Progenitor cell of endocrine pancreas (in vitro differentiated cells): ENCODE data around the gene CA5A. TPM values are rescaled to one million over a fixed set of nuclear protein-coding genes. Genes with fewer than 3 reads are reported as not detected.
A peak's percentile ranks its signal among the peaks of the same experiment; 100 is the strongest.

Source experiments
- DNase-seq: peaks from one replicate; pipeline ENCODE4 v3.0.0; 2021; ENCODE audit warnings: low spot score; ENCODE audit not compliant: unreplicated experiment
- H3K27ac Mint-ChIP-seq: 2 replicates; pipeline ENCODE4 v1.8.0; 2021; ENCODE audit warnings: mild to moderate bottlenecking, moderate library complexity, mixed read lengths
- H3K27me3 Mint-ChIP-seq: 2 replicates; pipeline ENCODE4 v1.8.0; 2021; ENCODE audit warnings: mixed read lengths
- H3K36me3 Mint-ChIP-seq: 2 replicates; pipeline ENCODE4 v1.8.0; 2022; ENCODE audit warnings: mixed read lengths; ENCODE audit not compliant: insufficient read depth
- H3K4me1 Mint-ChIP-seq: 2 replicates; pipeline ENCODE4 v1.8.0; 2021; ENCODE audit warnings: low read depth, mixed read lengths
- H3K4me3 Mint-ChIP-seq: 2 replicates; pipeline ENCODE4 v1.8.0; 2021; ENCODE audit warnings: low read depth, mild to moderate bottlenecking, moderate library complexity, mixed read lengths
- H3K9me3 Mint-ChIP-seq: 2 replicates; pipeline ENCODE4 v1.8.0; 2021; ENCODE audit warnings: low read depth, mixed read lengths
- CTCF ChIP-seq: fragments of 200-600 bp; sonication (generic); IDR thresholded peaks from one replicate; pipeline ENCODE4 v1.5.0; 2021; ENCODE audit warnings: antibody characterized with exemption, mild to moderate bottlenecking; ENCODE audit not compliant: unreplicated experiment
- total RNA-seq: library from RNA; stranded (reverse); gene quantifications from 2 replicates; pipeline ENCODE4 v1.2.1, GENCODE V29; 2021

Gene CA5A
- total RNA-seq, 1 donor from 2014 or later, result 0.36 TPM

GRCh38 chr16:87924811-87925670 lies 11.3 kb downstream of the CA5A start:
- no peak for TF ChIP-seq CTCF
- Mint-ChIP-seq H3K36me3 (no peaks in the 10 kb centered on the region), H3K4me1 (peaks cover 2% of the 10 kb centered on the region), H3K9me3 (no peaks in the 10 kb centered on the region), H3K27ac (no peak overlapping the region), H3K4me3 (no peak overlapping the region), H3K27me3 (peaks cover 11% of the 10 kb centered on the region)
- DNase-seq, result no peak

GRCh38 chr16:87924041-87924810 lies 12.1 kb downstream of the CA5A start:
- peak overlapping the region; percentile 60 for H3K27ac Mint-ChIP-seq
- H3K27me3 Mint-ChIP-seq, result peaks cover 11% of the 10 kb centered on the region
- no peak for TF ChIP-seq CTCF

GRCh38 chr16:87922250-87922871 lies 14.0 kb downstream of the CA5A start:
- Mint-ChIP-seq H3K36me3 (no peaks in the 10 kb centered on the region), H3K27ac (no peak overlapping the region), H3K27me3 (peaks cover 19% of the 10 kb centered on the region), H3K9me3 (no peaks in the 10 kb centered on the region), H3K4me3 (no peak overlapping the region), H3K4me1 (peaks cover 2% of the 10 kb centered on the region)
- no peak for DNase-seq
- no peak for TF ChIP-seq CTCF

More at GRCh38 chr16:87924041-87924810, 12.1 kb downstream of the CA5A start:
- no peak for DNase-seq
- Mint-ChIP-seq H3K4me1 (peaks cover 2% of the 10 kb centered on the region), H3K36me3 (no peaks in the 10 kb centered on the region), H3K4me3 (no peak overlapping the region), H3K9me3 (no peaks in the 10 kb centered on the region)

GRCh38 chr16:87921236-87921773 lies 15.0 kb downstream of the CA5A start:
- H3K4me1 Mint-ChIP-seq, result peaks cover 2% of the 10 kb centered on the region
- H3K4me3 Mint-ChIP-seq, result no peak overlapping the region
- TF ChIP-seq CTCF, result no peak
- H3K9me3 Mint-ChIP-seq, result no peaks in the 10 kb centered on the region
- peaks cover 17% of the 10 kb centered on the region for H3K27me3 Mint-ChIP-seq
- no peak overlapping the region for H3K27ac Mint-ChIP-seq
- DNase-seq, result no peak
- no peaks in the 10 kb centered on the region for H3K36me3 Mint-ChIP-seq

GRCh38 chr16:87919681-87919994 lies 16.7 kb downstream of the CA5A start:
- Mint-ChIP-seq H3K9me3 (no peaks in the 10 kb centered on the region), H3K27me3 (peaks cover 12% of the 10 kb centered on the region), H3K4me3 (no peak overlapping the region), H3K36me3 (no peaks in the 10 kb centered on the region), H3K27ac (no peak overlapping the region), H3K4me1 (no peaks in the 10 kb centered on the region)
- no peak for DNase-seq
- TF ChIP-seq CTCF, result no peak
